DMS79 treated with DMSO at 0.1 percent for 48 hours (cell line): Measurements from ENCODE around the gene TTC4.

Experiments
- DNase-seq: peaks from one replicate; lab custom pipeline; 2025; lab: John Stamatoyannopoulos, UW

TTC4 gene

GRCh38 chr1:54782588-54782987, 66.9 kb downstream of the TTC4 start:
- no peak for DNase-seq

DNA sequence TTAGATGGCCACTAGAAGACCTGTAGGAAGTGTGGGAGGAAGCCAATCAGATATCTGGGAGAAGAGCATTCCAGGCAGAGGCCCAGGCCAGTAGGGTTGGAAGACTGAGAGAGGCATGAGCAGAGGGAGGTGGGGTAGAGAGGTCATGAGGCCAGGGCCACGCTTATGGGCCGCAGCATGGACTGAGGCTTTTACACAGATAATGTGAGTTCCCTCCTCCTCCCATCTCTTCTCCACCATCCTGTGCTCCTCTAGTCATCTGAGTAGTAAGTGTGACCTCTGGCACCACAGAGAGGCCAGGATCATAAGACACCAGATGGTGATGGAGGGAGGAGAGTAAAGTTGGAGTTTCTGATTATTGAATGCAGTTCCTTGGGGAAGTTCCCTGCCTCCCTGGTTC, 68.4 kb downstream of the TTC4 start:
- DNase-seq = no peak

- no peak for DNase-seq
Measured at GRCh38 chr1:54786778-54787177, 71.1 kb downstream of the TTC4 start.

- no peak for DNase-seq
Measured at GRCh38 chr1:54787604-54788003, 71.9 kb downstream of the TTC4 start.

DNA sequence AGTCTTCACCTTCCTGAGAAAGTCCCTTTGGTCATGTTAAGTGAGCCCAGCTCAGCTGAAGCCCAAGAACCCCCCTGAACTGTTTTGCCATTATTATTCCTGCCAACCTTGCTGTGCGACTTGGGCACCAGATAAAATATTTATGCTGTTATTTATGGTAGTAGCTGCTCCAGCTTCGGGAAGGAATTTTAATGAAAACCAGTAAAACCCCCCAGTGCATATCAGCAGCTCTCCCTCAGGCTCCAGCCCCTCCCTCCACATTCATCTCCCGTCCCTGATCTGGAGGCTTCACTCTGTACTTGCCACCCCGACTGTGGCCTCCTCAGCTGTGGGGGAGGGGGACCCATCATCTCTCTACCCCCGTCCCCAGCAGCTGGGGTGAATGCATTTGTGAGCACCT, 72.8 kb downstream of the TTC4 start:
- no peak for DNase-seq

GRCh38 chr1:54791880-54792522, 76.3 kb downstream of the TTC4 start:
- DNase-seq = no peak
